GM21423 (cell line): Measurements from ENCODE around the gene NCBP2.

ENCODE experiments used
- ATAC-seq: cut with Tn5 transposase; IDR thresholded peaks from one replicate; pipeline ENCODE4 v1.9.1; 2021; ENCODE audit warnings: mild to moderate bottlenecking, moderate library complexity; ENCODE audit not compliant: unreplicated experiment

The NCBP2 gene

DNA sequence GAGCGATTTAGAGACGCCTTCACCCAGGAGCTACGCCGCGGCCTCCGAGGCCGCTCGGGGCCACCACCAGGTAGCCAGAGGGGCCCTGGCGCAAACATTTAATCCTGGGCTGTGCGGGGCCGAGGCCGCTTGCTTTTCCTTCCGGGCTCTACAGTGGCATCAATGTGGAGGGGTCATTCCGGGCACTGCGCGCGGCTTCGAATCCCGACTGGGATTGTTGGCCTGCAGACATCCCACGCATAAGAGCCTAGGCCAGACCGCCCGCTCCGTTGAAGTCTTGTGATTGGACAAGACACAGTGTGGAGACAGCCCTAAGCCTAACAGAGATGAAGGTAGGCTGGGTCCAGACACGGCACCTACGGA is 568 bp upstream of the NCBP2 start:
- ATAC-seq, result peak; percentile 11

DNA sequence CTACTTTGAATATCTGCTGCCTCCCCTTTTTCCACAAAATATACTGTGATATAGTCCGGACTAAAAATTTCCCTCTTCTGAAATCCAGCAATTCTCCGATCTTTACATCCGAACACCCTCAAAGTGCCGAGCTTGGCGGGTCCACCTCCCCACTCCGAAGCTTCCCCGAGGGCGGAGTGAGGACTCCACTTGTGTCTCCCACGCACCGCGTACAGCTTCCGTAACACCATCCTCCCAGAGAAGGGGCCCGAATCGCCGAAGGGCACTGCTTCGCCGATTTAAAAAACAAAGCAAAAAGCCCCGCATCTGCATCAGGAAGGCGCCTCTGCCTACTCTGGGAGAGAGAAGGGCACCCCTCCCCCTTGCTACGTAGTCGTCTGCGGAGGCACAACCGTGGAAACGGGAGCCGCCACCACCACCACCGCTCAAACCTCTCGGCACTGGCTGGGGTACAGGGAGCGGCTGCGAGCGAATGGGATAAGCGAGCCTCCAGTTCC is 551 bp downstream of the NCBP2 start:
- ATAC-seq, result peak; percentile 13

DNA sequence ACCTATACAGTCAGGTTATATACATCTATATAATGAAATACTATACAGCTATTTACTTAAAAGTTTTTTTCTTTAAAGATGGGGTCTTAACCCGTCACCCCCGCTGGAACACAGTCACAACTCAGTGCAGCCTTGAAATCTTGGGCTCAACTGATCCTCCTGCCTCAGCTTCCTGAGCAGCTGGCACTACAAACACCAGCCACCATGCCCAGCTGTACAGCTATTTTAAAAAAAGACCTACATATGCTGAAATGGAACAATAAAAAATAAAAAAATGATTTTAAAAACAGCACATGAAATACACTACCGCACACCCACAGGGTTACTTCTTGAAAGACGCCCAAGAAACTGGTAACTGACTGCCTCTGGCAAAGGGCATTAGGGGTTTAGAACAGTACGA is 3.8 kb downstream of the NCBP2 start:
- ATAC-seq, result no peak

DNA sequence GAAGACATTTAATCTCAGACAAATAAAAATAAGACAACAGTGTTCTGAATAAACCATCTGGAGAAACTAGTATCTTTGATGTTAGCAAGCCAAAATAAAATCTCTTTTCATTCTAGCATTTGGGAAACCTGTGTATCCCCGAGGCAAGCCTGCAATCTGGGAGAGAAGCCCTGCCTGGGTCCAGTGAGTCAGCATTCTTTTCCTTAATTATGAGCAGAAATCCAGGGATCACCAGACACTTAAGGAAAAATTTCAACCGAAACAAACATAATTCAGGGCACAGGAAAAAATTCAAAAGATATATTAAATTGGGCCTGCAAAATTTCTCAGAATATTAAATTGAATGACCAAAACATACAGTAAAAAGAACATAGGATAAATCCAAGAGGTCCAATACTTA is 4.2 kb downstream of the NCBP2 start:
- no peak for ATAC-seq

DNA sequence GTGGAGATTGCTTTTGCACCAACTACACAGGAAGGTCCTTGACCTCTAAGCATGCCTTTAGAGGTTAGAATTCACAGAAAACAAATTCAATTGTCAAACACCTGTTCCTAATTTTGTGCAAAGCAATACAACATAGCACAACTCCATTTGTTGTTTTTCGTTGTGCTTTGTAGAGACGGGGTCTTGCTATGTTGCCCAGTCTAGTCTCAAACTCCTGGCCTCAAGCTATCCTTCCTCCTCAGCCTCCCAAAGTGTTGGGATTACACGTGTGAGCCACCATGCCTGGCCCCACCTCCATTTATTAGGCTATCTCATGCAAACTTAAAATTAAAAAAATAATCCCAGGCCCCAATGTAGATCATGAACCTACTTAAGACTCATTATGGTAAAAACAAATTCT is 6.0 kb downstream of the NCBP2 start:
- ATAC-seq, result no peak

DNA sequence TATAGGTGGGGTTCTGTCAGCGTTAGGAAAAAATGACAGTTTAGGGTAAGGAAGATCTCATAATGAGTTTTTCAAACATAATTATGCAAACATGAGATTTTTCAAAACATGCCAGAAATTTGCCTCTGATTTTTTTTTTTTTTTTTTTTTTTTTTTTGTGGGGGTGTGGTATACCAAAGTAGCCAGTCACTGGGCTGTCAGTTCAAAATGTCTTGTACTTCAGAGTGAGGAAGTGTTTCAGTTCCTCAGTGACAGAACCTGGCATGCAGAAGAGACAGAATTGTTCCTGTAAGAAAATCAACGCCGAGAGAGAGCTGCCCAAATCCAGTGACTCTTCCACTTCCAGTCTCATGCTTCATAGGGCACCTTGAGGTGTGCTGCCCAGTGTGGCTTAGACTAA is 9.7 kb downstream of the NCBP2 start:
- ATAC-seq, result no peak

DNA sequence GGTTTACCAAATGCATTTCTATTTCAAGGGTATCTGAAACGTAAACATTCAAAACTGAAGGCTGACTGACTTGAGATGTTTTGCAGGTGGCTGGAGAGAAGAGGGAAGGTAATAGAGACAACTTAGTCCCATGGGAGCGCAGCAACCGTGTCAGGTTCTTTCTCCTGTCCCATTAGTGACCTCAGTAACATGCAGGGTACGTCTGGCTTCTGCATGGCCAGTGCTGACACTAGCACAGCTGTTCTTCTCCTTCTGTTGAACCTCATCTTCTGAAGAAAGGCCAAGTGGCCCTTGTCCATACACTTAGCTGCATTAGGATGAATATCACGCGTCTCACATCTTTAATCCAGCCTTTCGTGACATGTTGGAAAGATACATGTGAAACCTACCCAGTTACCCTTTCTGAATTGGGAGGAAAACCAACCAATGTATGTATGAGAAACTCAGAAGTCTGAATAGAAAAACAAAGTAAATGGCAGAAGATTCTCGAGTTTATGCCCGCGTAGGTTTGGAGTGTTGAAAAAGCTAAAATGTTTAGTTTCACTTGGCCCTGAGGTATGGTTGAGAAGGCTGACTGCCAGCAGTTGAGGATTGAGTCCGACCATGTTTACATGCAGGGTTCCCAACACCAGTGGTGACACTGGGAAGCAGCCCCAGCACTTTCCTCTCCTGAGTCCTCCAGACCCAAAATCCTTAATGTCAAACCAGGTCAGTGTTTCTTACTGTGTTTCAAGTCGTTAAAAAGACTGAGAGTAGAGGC is 10.3 kb downstream of the NCBP2 start:
- no peak for ATAC-seq

DNA sequence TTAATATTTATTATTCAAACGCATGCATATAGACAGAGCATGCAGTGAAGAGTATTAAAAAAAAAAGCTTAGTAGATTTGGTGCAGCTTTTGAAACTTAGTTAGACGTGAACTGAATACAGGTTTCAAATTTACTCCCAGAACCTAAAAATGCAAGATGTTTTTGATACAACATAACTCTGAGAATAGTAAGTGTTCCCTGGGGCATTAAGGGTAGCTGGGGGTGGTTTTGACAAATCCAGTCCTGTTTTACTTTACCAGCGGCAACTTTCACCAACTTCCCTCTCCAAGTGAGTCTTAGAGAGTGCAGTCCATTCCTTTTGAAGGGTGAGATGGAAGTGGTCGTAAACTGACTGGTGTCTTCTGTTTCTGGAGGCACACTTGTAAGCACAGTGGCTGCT is 11.2 kb downstream of the NCBP2 start:
- ATAC-seq, result no peak

DNA sequence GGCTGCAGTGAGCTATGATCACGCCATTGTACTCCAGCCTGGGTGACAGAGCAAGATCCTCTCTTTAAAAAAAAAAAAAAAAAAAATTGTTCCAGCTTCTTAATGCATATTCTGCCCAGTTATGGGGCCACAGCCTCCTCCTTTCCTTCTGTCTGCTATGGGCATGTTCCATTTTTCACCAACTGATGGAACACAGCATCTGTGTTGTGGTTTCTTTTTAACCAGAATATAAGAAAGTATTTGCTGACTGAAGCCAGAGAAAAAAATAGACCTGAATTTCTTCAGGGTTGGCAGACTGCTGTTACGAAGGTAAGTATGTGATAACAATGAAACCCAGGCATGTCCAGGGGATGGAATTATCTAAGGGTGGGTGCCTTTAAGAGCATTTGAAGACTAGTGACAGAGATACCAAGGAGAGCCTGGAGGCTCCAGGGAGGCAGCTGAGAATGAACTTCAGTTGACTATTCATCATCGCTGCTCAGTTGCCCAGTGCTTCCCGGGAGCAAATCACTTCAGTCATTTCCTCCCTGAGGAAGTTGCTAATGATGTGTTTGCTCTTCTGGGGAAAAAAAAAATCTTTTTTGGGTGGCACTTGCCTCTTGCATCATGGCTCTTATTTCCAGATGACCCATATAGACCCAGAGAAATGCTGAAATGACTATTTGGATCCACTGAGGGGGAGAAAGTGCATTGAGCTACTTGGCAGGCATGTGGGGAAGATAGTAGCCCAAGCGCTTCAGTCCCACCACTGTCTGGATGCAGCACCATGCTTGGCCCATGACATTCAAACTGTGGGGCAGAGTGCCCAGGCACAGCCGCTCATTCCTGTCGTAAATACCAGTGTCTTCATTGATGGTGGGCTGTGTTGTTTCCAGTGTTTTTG is 14.5 kb downstream of the NCBP2 start:
- no peak for ATAC-seq

DNA sequence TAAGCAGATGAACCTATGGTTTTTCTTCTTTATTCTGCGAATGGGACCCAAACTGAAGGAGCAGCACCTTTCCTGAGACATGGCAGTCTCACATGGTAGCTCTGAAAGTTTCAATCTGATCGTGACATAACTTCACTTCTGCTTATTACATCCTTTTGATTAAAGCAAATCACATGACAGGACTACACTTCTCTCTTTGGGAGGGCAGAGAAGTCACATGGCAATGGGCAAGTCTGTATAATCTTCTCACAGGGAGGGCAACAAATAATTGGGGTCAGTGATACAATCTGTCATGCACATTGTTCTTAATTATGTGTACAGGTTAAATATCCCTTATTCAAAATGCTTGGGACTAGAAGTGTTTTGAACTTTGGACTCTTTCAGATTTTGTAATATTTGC is 21.6 kb downstream of the NCBP2 start:
- no peak for ATAC-seq

DNA sequence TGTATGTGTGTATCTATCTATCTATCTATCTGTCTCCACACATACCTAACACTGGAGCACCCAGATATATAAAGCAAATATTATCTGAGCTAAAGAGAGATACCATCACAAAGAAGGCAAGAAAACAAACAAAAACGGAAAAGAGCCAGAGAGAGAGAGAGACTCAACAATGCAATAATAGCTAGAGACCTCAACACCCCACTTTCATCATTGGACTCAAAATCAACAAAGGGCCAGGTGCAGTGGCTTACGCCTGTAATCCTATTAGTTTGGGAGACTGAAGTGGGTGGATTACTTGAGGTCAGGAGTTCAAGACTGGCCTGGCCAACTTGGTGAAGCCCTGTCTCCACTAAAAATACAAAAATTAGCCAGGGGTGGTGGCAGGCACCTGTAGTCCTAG is 23.4 kb downstream of the NCBP2 start:
- no peak for ATAC-seq

DNA sequence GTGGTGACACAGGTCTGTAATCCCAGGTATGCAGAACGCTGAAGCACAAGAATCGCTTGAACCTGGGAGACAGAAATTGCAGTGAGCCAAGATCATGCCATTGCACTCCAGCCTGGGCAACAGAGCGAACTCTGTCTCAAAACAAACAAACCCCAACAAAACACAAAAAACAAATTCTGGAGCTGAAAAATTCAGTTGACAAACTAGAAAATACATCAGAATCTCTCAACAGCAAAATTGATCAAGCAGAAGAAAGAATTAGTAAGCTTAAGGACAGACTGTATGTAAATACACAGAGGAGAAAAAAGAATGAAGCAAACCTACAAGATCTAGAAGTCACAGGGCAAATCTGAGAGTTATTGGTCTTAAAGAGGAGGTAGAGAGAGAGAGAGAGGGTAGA is 25.3 kb downstream of the NCBP2 start:
- no peak for ATAC-seq

DNA sequence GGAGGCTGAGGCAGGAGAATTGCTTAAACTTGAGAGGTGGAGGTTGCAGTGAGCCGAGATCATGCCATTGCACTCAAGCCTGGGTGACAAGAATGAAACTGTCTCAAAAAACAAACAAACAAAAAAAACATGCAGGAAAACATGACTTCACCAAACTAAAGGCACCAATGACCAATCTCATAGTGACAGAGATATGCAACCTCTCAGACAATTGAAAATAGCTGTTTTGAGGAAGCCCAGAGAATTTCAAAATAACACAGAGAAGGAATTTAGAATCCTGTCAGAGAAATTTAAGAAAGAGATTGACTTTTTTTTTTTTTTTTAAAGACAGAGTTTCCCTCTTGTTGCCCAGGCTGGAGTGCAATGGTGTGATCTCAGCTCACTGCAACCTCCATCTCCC is 26.1 kb downstream of the NCBP2 start:
- ATAC-seq, result no peak

DNA sequence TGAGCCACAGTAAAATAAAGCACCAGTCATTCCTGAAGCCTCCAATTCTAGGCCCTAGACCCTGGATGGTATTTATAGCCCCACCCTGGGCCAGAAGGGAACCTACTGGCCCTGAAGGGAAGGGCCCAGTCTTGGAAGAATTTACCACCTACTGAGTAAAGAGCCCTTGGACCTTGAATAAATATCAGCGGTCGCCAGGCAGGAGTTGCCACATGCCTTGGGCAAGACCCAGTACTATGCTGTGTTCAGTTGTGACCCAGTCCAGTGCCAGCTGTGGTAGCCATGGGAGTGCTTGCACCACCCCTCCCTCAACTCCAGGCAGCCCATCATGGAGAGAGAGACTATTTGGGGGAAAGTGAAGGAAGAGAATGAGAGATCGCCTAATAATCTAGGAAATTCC is 27.0 kb downstream of the NCBP2 start:
- ATAC-seq, result no peak

DNA sequence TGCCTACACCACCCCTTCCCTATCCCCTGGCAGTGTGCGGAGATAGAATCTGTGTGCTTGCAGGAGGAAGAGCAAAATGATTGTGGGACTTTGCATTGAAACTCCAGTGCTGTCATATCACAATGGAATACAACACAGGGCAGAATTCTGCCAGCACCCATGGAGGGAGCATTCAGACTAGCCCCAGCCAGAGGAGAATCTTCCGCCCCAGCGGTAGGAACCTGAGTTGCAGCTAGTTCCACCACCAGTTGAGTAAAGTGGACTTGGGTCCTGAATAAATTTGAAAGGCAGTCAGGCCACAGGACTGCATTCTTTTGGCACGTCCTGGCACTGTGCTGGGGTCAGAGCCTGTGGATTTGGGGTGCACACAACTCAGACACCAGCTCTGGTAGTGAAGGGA is 27.5 kb downstream of the NCBP2 start:
- no peak for ATAC-seq

DNA sequence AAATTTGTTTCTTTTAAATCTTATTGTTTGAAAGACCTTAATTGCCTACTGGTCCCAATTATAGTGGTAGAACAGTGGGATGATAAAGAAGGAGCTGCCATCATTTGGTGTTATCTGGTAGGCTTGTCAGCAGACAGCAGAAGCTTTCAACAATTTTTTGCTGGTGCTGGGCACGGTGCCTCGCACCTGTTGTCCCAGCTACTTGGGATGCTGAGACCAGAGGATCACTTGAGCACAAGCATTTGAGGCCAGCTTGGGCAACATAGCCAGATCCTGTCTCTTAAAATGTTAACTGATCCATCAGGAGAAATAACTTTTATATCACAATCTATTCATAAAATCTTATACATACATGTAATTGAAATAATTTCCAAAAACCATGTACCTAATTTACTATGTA is 38.6 kb downstream of the NCBP2 start:
- no peak for ATAC-seq

DNA sequence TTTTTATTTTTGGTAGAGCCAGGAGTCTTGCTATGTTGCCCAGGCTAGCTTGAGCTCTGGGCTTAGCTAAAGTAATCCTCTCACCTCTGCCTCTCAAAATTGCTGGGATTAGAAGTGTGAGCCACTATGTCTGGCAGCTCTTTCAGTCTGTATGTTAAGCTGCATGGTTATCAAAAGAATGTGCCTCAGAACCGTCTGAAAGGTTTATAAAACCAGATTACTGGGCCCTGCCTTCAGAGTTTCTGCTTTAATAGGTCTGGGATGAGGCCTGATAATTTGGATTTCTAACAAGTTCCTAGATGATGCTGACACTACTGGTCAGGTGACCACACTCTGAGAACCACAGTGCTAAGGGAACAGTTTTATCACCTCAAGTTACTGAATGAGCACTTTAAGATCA is 40.0 kb downstream of the NCBP2 start:
- ATAC-seq, result no peak

DNA sequence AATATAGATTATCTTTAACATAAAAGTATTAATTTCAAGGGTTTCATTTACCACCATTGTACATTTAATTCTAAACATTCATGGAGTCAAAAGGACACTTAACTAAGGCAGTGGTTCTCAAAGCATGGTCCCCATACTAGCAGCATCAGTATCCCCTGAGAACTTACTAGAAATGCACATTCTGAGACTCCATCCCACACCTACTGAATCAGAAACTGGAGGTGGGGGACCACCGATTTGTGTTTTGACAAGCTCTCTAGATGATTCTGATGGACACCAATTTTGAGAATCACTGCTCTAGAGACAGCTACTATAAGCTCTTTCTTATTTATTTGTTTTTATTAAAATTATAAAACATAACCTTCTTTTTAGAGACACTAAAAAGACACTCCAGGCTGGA is 40.6 kb downstream of the NCBP2 start:
- ATAC-seq, result no peak

DNA sequence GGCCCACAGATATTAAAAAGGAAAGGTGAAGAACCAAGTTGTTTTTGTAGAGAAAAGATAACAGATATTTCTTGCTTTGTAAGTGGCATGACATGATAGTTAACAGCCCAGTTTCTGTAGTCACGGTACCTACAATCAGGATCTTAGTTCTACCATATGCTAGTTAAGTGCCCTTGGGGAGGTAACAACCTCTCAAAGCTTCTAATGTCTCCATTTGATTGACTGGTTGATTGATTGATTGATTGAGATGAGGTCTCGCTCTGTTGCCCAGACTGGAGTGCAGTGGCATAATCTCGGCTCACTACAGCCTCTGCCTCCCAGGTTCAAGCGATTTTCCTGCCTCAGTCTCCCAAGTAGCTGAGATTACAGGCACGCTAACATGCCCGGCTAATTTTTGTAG is 46.1 kb downstream of the NCBP2 start:
- ATAC-seq, result no peak

DNA sequence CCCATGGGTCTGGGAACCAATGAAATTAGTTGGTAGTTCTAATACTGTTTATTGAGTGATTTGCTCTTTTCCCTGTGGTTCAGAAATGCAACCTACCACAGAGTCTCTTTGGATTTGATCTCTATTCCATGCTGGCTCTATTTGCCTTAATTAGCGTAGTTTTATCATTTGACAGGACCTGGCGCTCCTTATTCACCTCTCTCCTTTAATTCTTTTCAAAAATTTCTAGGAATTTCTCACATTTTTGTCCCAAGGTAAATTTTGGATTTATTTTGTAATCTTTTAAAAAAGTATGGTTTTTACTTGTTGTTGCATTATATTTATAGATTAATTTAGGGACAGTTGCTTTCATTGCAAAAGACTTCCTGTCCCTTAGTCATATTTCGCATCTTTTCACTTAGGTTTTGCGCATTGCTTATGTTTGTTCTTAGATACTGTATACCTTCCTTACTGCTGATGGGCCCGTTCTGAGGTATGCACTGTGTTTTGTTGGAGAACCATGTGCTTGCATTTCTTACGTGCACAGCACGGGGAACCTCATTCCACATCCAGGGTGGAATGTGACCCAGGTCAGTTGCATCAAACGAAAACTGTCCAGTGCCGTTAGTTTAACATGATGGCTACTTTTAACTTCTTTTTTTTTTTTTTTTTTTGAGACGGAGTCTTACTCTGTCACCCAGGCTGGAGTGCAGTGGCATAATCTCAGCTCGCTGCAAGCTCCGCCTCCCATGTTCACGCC is 47.6 kb downstream of the NCBP2 start:
- ATAC-seq, result no peak

DNA sequence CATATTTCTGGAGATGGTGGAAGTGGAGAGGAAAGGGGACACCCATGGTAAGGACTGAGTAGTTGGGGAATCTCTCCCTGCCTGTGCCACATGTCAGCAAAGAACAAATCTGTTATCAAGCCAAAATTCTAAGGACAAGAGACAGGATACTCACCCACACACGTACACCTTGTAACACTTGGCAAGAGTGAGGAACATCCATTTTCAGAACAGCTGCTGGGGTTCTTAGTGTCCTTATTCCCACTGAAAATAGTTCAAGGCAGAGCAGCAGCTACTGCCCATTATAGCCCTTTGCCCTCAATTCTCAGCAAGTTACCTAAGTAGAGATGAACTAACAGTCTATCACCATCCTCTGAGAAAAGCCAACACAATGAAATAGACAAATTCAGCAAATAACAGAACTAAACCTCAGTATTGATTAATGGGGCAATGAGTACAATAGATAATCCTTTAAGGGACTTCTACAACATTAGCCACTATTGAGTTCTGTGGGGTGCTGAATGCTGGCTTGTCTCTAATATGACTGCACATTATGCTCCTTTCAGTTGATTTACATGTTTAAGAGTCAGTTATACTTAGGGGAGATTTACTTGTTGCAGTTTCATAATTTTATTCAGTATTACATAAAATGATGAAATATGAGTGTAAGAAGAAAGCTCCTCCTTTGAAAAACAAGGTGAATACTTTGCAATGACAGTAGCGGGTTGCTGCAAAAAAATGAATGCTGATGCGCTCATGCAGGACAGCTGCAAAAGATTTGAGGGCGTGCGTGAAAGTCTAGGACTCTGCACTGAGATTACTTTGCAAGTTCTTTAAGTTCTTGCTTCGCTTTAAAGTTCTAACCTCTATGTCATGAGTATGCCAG is 52.3 kb downstream of the NCBP2 start:
- ATAC-seq, result no peak
